Measurements from ENCODE around the gene TBX4. TPM values are rescaled to one million over a fixed set of nuclear protein-coding genes. Genes with fewer than 3 reads are reported as not detected.

TBX4 gene
- total RNA-seq, 1 donor from 2014 or later, result not detected

GRCh38 chr17:61496174-61496956 is 44.1 kb downstream of the TBX4 start:
- Mint-ChIP-seq H3K27ac (no peak overlapping the region), H3K4me1 (peaks cover 17% of the 10 kb centered on the region), H3K4me3 (no peak overlapping the region), H3K27me3 (ENCODE audit: insufficient read depth, low read depth) (peaks cover 2% of the 10 kb centered on the region), H3K36me3 (no peaks in the 10 kb centered on the region), H3K9me3 (no peaks in the 10 kb centered on the region)
- Histone ChIP-seq H3K27me3 (no peaks in the 10 kb centered on the region), H3K27ac (no peak overlapping the region), H3K36me3 (no peaks in the 10 kb centered on the region), H3K9ac (no peak overlapping the region), H2AFZ (replicated peaks) (peak overlapping the region; percentile 94), H3F3A (ENCODE audit: low read depth) (no peaks in the 10 kb centered on the region), H4K20me1 (ENCODE audit: low read depth) (no peaks in the 10 kb centered on the region), H3K9me3 (ENCODE audit: low read depth) (no peaks in the 10 kb centered on the region), H3K79me2 (ENCODE audit: low read depth) (no peaks in the 10 kb centered on the region), H3K4me2 (no peak overlapping the region), H3K4me3 (no peak overlapping the region), H3K4me1 (peaks cover 8% of the 10 kb centered on the region)
- TF ChIP-seq CTCF (IDR thresholded peaks at IDR 0.05) (no peak), EZH2 (IDR thresholded peaks at IDR 0.05) (no peak), EZH2phosphoT487 (IDR thresholded peaks at IDR 0.05) (no peak)
- DNase-seq (ENCODE audit: low spot score), result peak; percentile 25

- TF ChIP-seq EZH2 (IDR thresholded peaks at IDR 0.05), result no peak
- H3K4me2 ChIP-seq, result no peak overlapping the region
- no peak overlapping the region for H3K9ac ChIP-seq
- H3K27ac Mint-ChIP-seq, result peak overlapping the region; percentile 42
- no peaks in the 10 kb centered on the region for H3K79me2 ChIP-seq (ENCODE audit: low read depth)
- H3K27me3 Mint-ChIP-seq (ENCODE audit: insufficient read depth, low read depth), result peaks cover 2% of the 10 kb centered on the region
- H3K27ac ChIP-seq, result no peak overlapping the region
- no peaks in the 10 kb centered on the region for H4K20me1 ChIP-seq (ENCODE audit: low read depth)
- no peaks in the 10 kb centered on the region for H3K9me3 ChIP-seq (ENCODE audit: low read depth)
- H3K36me3 Mint-ChIP-seq, result no peaks in the 10 kb centered on the region
- peaks cover 8% of the 10 kb centered on the region for H3K4me1 ChIP-seq
- no peak overlapping the region for H3K4me3 ChIP-seq
- DNase-seq (ENCODE audit: low spot score), result no peak
- H3K9me3 Mint-ChIP-seq, result no peaks in the 10 kb centered on the region
- no peak overlapping the region for H3K4me3 Mint-ChIP-seq
- no peaks in the 10 kb centered on the region for H3K36me3 ChIP-seq
- H3K27me3 ChIP-seq, result no peaks in the 10 kb centered on the region
- H3F3A ChIP-seq (ENCODE audit: low read depth), result no peaks in the 10 kb centered on the region
- peaks cover 17% of the 10 kb centered on the region for H3K4me1 Mint-ChIP-seq
- peak overlapping the region; percentile 94 for H2AFZ ChIP-seq (replicated peaks)
Measured at GRCh38 chr17:61496957-61497653, 44.9 kb downstream of the TBX4 start.

GRCh38 chr17:61498042-61498994 is 46.1 kb downstream of the TBX4 start:
- no peaks in the 10 kb centered on the region for H3K36me3 ChIP-seq
- Mint-ChIP-seq H3K4me3 (no peak overlapping the region), H3K27ac (no peak overlapping the region), H3K27me3 (ENCODE audit: insufficient read depth, low read depth) (peaks cover 2% of the 10 kb centered on the region), H3K9me3 (no peaks in the 10 kb centered on the region), H3K4me1 (peaks cover 17% of the 10 kb centered on the region), H3K36me3 (no peaks in the 10 kb centered on the region)
- H4K20me1 ChIP-seq (ENCODE audit: low read depth), result no peaks in the 10 kb centered on the region
- no peaks in the 10 kb centered on the region for H3K9me3 ChIP-seq (ENCODE audit: low read depth)
- H3K9ac ChIP-seq, result no peak overlapping the region
- H3K4me1 ChIP-seq, result peaks cover 8% of the 10 kb centered on the region
- H3K79me2 ChIP-seq (ENCODE audit: low read depth), result no peaks in the 10 kb centered on the region
- H3K27ac ChIP-seq, result no peak overlapping the region
- TF ChIP-seq EZH2phosphoT487 (IDR thresholded peaks at IDR 0.05), result no peak
- H3K4me3 ChIP-seq, result no peak overlapping the region
- no peak overlapping the region for H3K4me2 ChIP-seq
- no peaks in the 10 kb centered on the region for H3K27me3 ChIP-seq
- no peaks in the 10 kb centered on the region for H3F3A ChIP-seq (ENCODE audit: low read depth)
- no peak overlapping the region for H2AFZ ChIP-seq (replicated peaks)
- DNase-seq (ENCODE audit: low spot score), result no peak

GRCh38 chr17:61499632-61500031 is 47.4 kb downstream of the TBX4 start:
- H3F3A ChIP-seq (ENCODE audit: low read depth), result no peaks in the 10 kb centered on the region
- H3K36me3 ChIP-seq, result no peaks in the 10 kb centered on the region
- no peaks in the 10 kb centered on the region for H3K9me3 ChIP-seq (ENCODE audit: low read depth)
- peaks cover 8% of the 10 kb centered on the region for H3K4me1 ChIP-seq
- no peak for TF ChIP-seq EZH2 (IDR thresholded peaks at IDR 0.05)
- no peak for TF ChIP-seq EZH2phosphoT487 (IDR thresholded peaks at IDR 0.05)
- no peak for TF ChIP-seq CTCF (IDR thresholded peaks at IDR 0.05)
- no peaks in the 10 kb centered on the region for H3K27me3 ChIP-seq
- no peaks in the 10 kb centered on the region for H4K20me1 ChIP-seq (ENCODE audit: low read depth)
- H3K4me2 ChIP-seq, result no peak overlapping the region
- H3K36me3 Mint-ChIP-seq, result no peaks in the 10 kb centered on the region
- H3K27me3 Mint-ChIP-seq (ENCODE audit: insufficient read depth, low read depth), result peaks cover 2% of the 10 kb centered on the region
- H3K27ac Mint-ChIP-seq, result no peak overlapping the region
- no peak overlapping the region for H3K27ac ChIP-seq
- H3K9ac ChIP-seq, result no peak overlapping the region
- no peak overlapping the region for H3K4me3 Mint-ChIP-seq
- H3K4me3 ChIP-seq, result no peak overlapping the region
- DNase-seq (ENCODE audit: low spot score), result no peak
- H3K4me1 Mint-ChIP-seq, result peaks cover 13% of the 10 kb centered on the region
- no peaks in the 10 kb centered on the region for H3K79me2 ChIP-seq (ENCODE audit: low read depth)
- H3K9me3 Mint-ChIP-seq, result no peaks in the 10 kb centered on the region
- no peak overlapping the region for H2AFZ ChIP-seq (replicated peaks)
